SK-N-MC (cell line): ENCODE results near the gene CNOT1.

Experiments used
- EZH2 ChIP-seq: fragments of 200-600 bp; sonication (generic); IDR thresholded peaks from one replicate; pipeline ENCODE4 v1.6.1; 2017; ENCODE audit warnings: antibody characterized with exemption
- FOXP2 ChIP-seq: optimal IDR thresholded peaks from 2 replicates; pipeline ENCODE3; 2011; ENCODE audit warnings: mild to moderate bottlenecking, moderate library complexity; ENCODE audit not compliant: insufficient read depth; ENCODE audit errors: extremely low read length, control extremely low read depth

- no peak for TF ChIP-seq EZH2
- TF ChIP-seq FOXP2: no peak
Measured at GRCh38 chr16:58519707-58520106, 109.9 kb downstream of the CNOT1 start.
